IMR-90 (cell line): ENCODE measurements around the gene CILP. TPM values are rescaled to one million over a fixed set of nuclear protein-coding genes. Genes with fewer than 3 reads are reported as not detected.

Source experiments
- ATAC-seq: fragments of 200-7000 bp; cut with Tn5 transposase; 2 replicates; pipeline ENCODE4 v1.9.1; 2020; ENCODE audit warnings: low read depth, mild to moderate bottlenecking, moderate library complexity
- BruUV-seq: library from RNA; stranded (reverse); fragments of 400-500 nt; replicated peaks from 2 replicates; lab custom pipeline; 2021; lab: Mats Ljungman, UMichigan
- CTCF ChIA-PET: fragments of 300-600 bp; formaldehyde crosslinking; extraction: SDS; loops from one replicate; lab custom pipeline; 2021; ENCODE audit warnings: antibody characterized with exemption; lab: Yijun Ruan, JAX
- POLR2A ChIA-PET: fragments of 300-600 bp; sonication (Branson Sonifier 250); formaldehyde crosslinking; loops from one replicate; lab custom pipeline; 2022; ENCODE audit warnings: antibody characterized with exemption; ENCODE audit not compliant: unreplicated experiment; lab: Charles Lee
- DNase-seq: peaks from one replicate; pipeline ENCODE4 v3.0.0; 2013
- H2AFZ ChIP-seq: replicated peaks from 2 replicates; pipeline ENCODE3; 2013; ENCODE audit warnings: low read length, mild to moderate bottlenecking; ENCODE audit not compliant: poor library complexity
- H2AK5ac ChIP-seq: 2 replicates; pipeline ENCODE4 v1.6.1; 2013; ENCODE audit warnings: low read depth, low read length, inconsistent platforms
- H2AK9ac ChIP-seq: replicated peaks from 2 replicates; pipeline ENCODE3; 2013; ENCODE audit warnings: mild to moderate bottlenecking, low read depth, low read length, moderate library complexity; ENCODE audit not compliant: poor library complexity
- H2BK120ac ChIP-seq: 2 replicates; pipeline ENCODE4 v1.6.1; 2013; ENCODE audit warnings: low read depth, low read length, inconsistent platforms
- H2BK15ac ChIP-seq: 3 replicates; pipeline ENCODE4 v1.6.1; 2013; ENCODE audit warnings: low read depth, low read length, inconsistent platforms
- H2BK20ac ChIP-seq: 2 replicates; pipeline ENCODE4 v1.6.1; 2013; ENCODE audit warnings: low read depth, mild to moderate bottlenecking, inconsistent platforms, low read length, moderate library complexity
- H2BK5ac ChIP-seq: 2 replicates; pipeline ENCODE4 v1.6.1; 2013; ENCODE audit warnings: mild to moderate bottlenecking, low read depth, low read length, inconsistent platforms; ENCODE audit not compliant: poor library complexity, severe bottlenecking
- H3K14ac ChIP-seq: replicated peaks from 2 replicates; pipeline ENCODE4 v1.6.1; 2013; ENCODE audit warnings: low read depth, low read length, inconsistent platforms
- H3K18ac ChIP-seq: 2 replicates; pipeline ENCODE4 v1.6.1; 2013; ENCODE audit warnings: low read depth, low read length, control low read depth
- H3K23ac ChIP-seq: 2 replicates; pipeline ENCODE4 v1.6.1; 2013; ENCODE audit warnings: low read depth, low read length, inconsistent platforms
- H3K27ac ChIP-seq: 2 replicates; pipeline ENCODE4 v1.5.1; 2013; ENCODE audit warnings: mild to moderate bottlenecking, control low read depth, low read length; ENCODE audit not compliant: insufficient read depth
- H3K27me3 ChIP-seq: 2 replicates; pipeline ENCODE4 v1.6.1; 2013; ENCODE audit warnings: low read length; ENCODE audit not compliant: control insufficient read depth, insufficient read depth
- H3K36me3 ChIP-seq: 2 replicates; pipeline ENCODE4 v1.6.1; 2013; ENCODE audit warnings: low read length, mixed read lengths; ENCODE audit not compliant: control insufficient read depth, insufficient read depth
- H3K4ac ChIP-seq: 2 replicates; pipeline ENCODE4 v1.6.1; 2013; ENCODE audit warnings: low read depth, low read length, inconsistent platforms
- H3K4me1 ChIP-seq: 2 replicates; pipeline ENCODE4 v1.6.1; 2013; ENCODE audit warnings: low read length, mixed read lengths; ENCODE audit not compliant: control insufficient read depth, insufficient read depth
- H3K4me2 ChIP-seq: 2 replicates; pipeline ENCODE4 v1.6.1; 2013; ENCODE audit warnings: low read depth, mild to moderate bottlenecking, control low read depth, low read length, moderate library complexity
- H3K4me3 ChIP-seq: 2 replicates; pipeline ENCODE4 v1.5.1; 2013; ENCODE audit warnings: low read depth, mild to moderate bottlenecking, control low read depth, low read length, moderate library complexity; ENCODE audit not compliant: insufficient read depth
- H3K56ac ChIP-seq: 2 replicates; pipeline ENCODE4 v1.6.1; 2013; ENCODE audit warnings: low read length, inconsistent platforms; ENCODE audit not compliant: insufficient read depth; ENCODE audit errors: extremely low read depth
- H3K79me1 ChIP-seq, 2 experiments: 2 replicates each; pipeline ENCODE4 v1.6.1; 2013; ENCODE audit warnings: low read length in 2 of 2, inconsistent platforms in 1 of 2, low read depth in 1 of 2
- H3K9ac ChIP-seq: 2 replicates; pipeline ENCODE4 v1.6.1; 2013; ENCODE audit warnings: low read depth, low read length, control low read depth
- H3K9me1 ChIP-seq: 2 replicates; pipeline ENCODE4 v1.6.1; 2013; ENCODE audit warnings: low read length, inconsistent platforms; ENCODE audit not compliant: insufficient read depth
- H3K9me3 ChIP-seq: 2 replicates; pipeline ENCODE4 v1.6.1; 2013; ENCODE audit warnings: low read length; ENCODE audit not compliant: control insufficient read depth, insufficient read depth
- H4K20me1 ChIP-seq: 2 replicates; pipeline ENCODE4 v1.6.1; 2013; ENCODE audit warnings: low read length, inconsistent platforms; ENCODE audit not compliant: insufficient read depth
- H4K5ac ChIP-seq: 2 replicates; pipeline ENCODE4 v1.6.1; 2013; ENCODE audit warnings: mild to moderate bottlenecking, low read depth, low read length, control low read depth
- H4K8ac ChIP-seq, 2 experiments: 2 replicates each; pipeline ENCODE4 v1.6.1; 2013; ENCODE audit warnings: low read depth in 2 of 2, low read length in 2 of 2, control low read depth in 1 of 2, inconsistent platforms in 1 of 2
- H4K91ac ChIP-seq: 2 replicates; pipeline ENCODE4 v1.6.1; 2013; ENCODE audit warnings: low read depth, low read length, inconsistent platforms; ENCODE audit not compliant: insufficient read depth
- BHLHE40 ChIP-seq: fragments of 150-350 bp; IDR thresholded peaks from 2 replicates; pipeline ENCODE4 v1.6.1; 2016; ENCODE audit warnings: mild to moderate bottlenecking, low read depth, low read length
- CEBPB ChIP-seq: IDR thresholded peaks from 2 replicates; pipeline ENCODE4 v1.6.1; 2012; ENCODE audit warnings: low read depth, low read length, improper control_type of control experiment
- CHD1 ChIP-seq: IDR thresholded peaks from 2 replicates; pipeline ENCODE4 v1.6.1; 2012; ENCODE audit warnings: low read depth, low read length, improper control_type of control experiment
- FOS ChIP-seq: fragments of 150-350 bp; IDR thresholded peaks from 2 replicates; pipeline ENCODE4 v1.6.1; 2016; ENCODE audit warnings: low read depth, low read length
- MAFK ChIP-seq: IDR thresholded peaks from 2 replicates; pipeline ENCODE4 v1.6.1; 2012; ENCODE audit warnings: low read depth, low read length, improper control_type of control experiment
- MAZ ChIP-seq: IDR thresholded peaks from 2 replicates; pipeline ENCODE4 v1.6.1; 2012; ENCODE audit warnings: low read depth, mild to moderate bottlenecking, low read length, improper control_type of control experiment, moderate library complexity, borderline replicate concordance
- MXI1 ChIP-seq: IDR thresholded peaks from 2 replicates; pipeline ENCODE4 v1.6.1; 2012; ENCODE audit warnings: low read depth, mild to moderate bottlenecking, low read length, moderate library complexity, borderline replicate concordance
- NFE2L2 ChIP-seq: fragments of 150-350 bp; IDR thresholded peaks from 2 replicates; pipeline ENCODE4 v1.6.1; 2016; ENCODE audit warnings: low read depth, mild to moderate bottlenecking, low read length
- POLR2A ChIP-seq: IDR thresholded peaks from 2 replicates; pipeline ENCODE4 v1.6.1; 2012; ENCODE audit warnings: mild to moderate bottlenecking, low read depth, low read length
- RAD21 ChIP-seq: IDR thresholded peaks from 2 replicates; pipeline ENCODE4 v1.6.1; 2012; ENCODE audit warnings: low read length, improper control_type of control experiment
- RCOR1 ChIP-seq: IDR thresholded peaks from 2 replicates; pipeline ENCODE4 v1.6.1; 2012; ENCODE audit warnings: mild to moderate bottlenecking, low read length, improper control_type of control experiment; ENCODE audit not compliant: insufficient replicate concordance
- RFX5 ChIP-seq: IDR thresholded peaks from 2 replicates; pipeline ENCODE4 v1.8.0; 2012; ENCODE audit warnings: low read depth, mild to moderate bottlenecking, low read length, moderate library complexity
- SMC3 ChIP-seq: fragments of 150-350 bp; IDR thresholded peaks from 2 replicates; pipeline ENCODE4 v1.6.1; 2016; ENCODE audit warnings: low read depth, mild to moderate bottlenecking, antibody characterized with exemption, low read length, moderate library complexity
- WGBS, 2 experiments: methylation state at CpG; one replicate each; pipeline versions ENCODE4 v1.1.5 to v1.1.7; 2013; ENCODE audit warnings: missing lambda C conversion rate in 2 of 2; ENCODE audit not compliant: insufficient read length in 1 of 2; ENCODE audit errors: extremely low coverage in 2 of 2; 5-methylcytosine and 5-hydroxymethylcytosine counted together
- dilution Hi-C: fragments of 300-500 bp; cut with HindIII; formaldehyde crosslinking; loops from one replicate; pipeline ENCODE4 v1.14.3; 2018; ENCODE audit warnings: low sequenced_read_pairs; ENCODE audit not compliant: unreplicated experiment
- in situ Hi-C: fragments of 300-500 bp; cut with MboI; formaldehyde crosslinking; loops from 3 replicates; pipeline ENCODE4 v1.14.3; 2019; ENCODE audit warnings: low sequenced_read_pairs, inconsistent platforms, mixed read lengths
- intact Hi-C: fragments of 100-400 bp; cut with micrococcal nuclease; formaldehyde crosslinking; loops from 2 replicates; pipeline ENCODE4 v1.10.0; 2022
- polyA plus RNA-seq, 3 experiments: library from polyadenylated mRNA; depleted of rRNA; stranded (reverse); fragments of >200 nt; gene quantifications; 2 replicates each; pipeline ENCODE4 v1.2.3, GENCODE V29; 2012; ENCODE audit warnings: low replicate concordance in 1 of 3
- total RNA-seq: library from RNA; depleted of rRNA; stranded (reverse); fragments of >200 nt; gene quantifications from 2 replicates; pipeline ENCODE4 v1.2.3, GENCODE V29; 2012
- TF ChIP-seq, protein P1 (sequence below): fragments of 150-350 bp; IDR thresholded peaks from 2 replicates; pipeline ENCODE4 v1.6.1; 2016; ENCODE audit warnings: low read depth, mild to moderate bottlenecking, low read length, moderate library complexity, borderline replicate concordance
- TF ChIP-seq, protein P2 (sequence below): fragments of 150-350 bp; IDR thresholded peaks from 2 replicates; pipeline ENCODE4 v1.6.1; 2017; ENCODE audit warnings: mild to moderate bottlenecking, antibody characterized with exemption, low read length, low read depth
- TF ChIP-seq, protein P3 (sequence below): conservative IDR thresholded peaks from 2 replicates; pipeline ENCODE4 v1.5.1; 2012; ENCODE audit warnings: mild to moderate bottlenecking, low read depth, low read length, improper control_type of control experiment

The CILP gene
- total and polyA plus RNA-seq, 2 of the 4 experiments (the other 2 are of a cell fraction): under 0.01 to 0.02 TPM

DNA sequence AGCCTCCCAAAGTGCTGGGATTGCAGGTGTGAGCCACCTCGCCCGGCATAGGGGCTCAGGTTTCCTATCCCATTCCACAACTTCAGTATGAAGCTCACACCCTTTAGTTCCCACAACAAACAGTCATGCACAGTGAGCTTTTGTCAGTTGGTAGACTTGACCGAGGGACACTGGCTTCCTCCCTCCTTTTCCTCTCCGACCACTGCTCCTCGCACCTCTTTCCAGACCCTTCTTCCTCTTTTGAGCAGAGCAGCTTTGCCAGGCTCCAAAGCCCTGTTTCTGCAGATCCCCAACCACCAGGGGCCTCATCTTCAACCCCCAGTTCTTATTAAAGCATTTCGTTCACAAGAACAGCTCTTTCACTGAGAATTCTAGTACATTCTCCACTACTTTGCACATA lies 12.7 kb upstream of the CILP start:
- POLR2A ChIA-PET: no interaction called here
- no peak overlapping the region for H4K91ac ChIP-seq
- H3K36me3 ChIP-seq: no peaks in the 10 kb centered on the region
- no peak overlapping the region for H3K9ac ChIP-seq
- H3K4me2 ChIP-seq: no peak overlapping the region
- H4K5ac ChIP-seq: no peak overlapping the region
- no peak overlapping the region for H2AK5ac ChIP-seq
- H3K4ac ChIP-seq: no peak overlapping the region
- CTCF ChIA-PET: no interaction called here
- TF ChIP-seq BHLHE40: no peak
- TF ChIP-seq MXI1: no peak
- no peak for TF ChIP-seq CEBPB
- TF ChIP-seq RFX5: no peak
- TF ChIP-seq RAD21: no peak
- TF ChIP-seq MAZ: no peak
- TF ChIP-seq CHD1: no peak
- no peak for TF ChIP-seq FOS
- no peak for TF ChIP-seq RCOR1
- TF ChIP-seq, protein P1, sequence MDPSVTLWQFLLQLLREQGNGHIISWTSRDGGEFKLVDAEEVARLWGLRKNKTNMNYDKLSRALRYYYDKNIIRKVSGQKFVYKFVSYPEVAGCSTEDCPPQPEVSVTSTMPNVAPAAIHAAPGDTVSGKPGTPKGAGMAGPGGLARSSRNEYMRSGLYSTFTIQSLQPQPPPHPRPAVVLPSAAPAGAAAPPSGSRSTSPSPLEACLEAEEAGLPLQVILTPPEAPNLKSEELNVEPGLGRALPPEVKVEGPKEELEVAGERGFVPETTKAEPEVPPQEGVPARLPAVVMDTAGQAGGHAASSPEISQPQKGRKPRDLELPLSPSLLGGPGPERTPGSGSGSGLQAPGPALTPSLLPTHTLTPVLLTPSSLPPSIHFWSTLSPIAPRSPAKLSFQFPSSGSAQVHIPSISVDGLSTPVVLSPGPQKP: no peak
- no peak for TF ChIP-seq MAFK
- TF ChIP-seq SMC3: no peak
- no peak for TF ChIP-seq NFE2L2
- TF ChIP-seq, protein P2, sequence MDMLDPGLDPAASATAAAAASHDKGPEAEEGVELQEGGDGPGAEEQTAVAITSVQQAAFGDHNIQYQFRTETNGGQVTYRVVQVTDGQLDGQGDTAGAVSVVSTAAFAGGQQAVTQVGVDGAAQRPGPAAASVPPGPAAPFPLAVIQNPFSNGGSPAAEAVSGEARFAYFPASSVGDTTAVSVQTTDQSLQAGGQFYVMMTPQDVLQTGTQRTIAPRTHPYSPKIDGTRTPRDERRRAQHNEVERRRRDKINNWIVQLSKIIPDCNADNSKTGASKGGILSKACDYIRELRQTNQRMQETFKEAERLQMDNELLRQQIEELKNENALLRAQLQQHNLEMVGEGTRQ: no peak
- TF ChIP-seq, protein P3, sequence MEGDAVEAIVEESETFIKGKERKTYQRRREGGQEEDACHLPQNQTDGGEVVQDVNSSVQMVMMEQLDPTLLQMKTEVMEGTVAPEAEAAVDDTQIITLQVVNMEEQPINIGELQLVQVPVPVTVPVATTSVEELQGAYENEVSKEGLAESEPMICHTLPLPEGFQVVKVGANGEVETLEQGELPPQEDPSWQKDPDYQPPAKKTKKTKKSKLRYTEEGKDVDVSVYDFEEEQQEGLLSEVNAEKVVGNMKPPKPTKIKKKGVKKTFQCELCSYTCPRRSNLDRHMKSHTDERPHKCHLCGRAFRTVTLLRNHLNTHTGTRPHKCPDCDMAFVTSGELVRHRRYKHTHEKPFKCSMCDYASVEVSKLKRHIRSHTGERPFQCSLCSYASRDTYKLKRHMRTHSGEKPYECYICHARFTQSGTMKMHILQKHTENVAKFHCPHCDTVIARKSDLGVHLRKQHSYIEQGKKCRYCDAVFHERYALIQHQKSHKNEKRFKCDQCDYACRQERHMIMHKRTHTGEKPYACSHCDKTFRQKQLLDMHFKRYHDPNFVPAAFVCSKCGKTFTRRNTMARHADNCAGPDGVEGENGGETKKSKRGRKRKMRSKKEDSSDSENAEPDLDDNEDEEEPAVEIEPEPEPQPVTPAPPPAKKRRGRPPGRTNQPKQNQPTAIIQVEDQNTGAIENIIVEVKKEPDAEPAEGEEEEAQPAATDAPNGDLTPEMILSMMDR: no peak
- TF ChIP-seq POLR2A: no peak
- no peak overlapping the region for H3K56ac ChIP-seq
- no peaks in the 10 kb centered on the region for H3K9me3 ChIP-seq
- WGBS, 2 experiments: 89% methylated on average over 3 of the region's 6 CpGs; no CpG with 5 or more reads in 1 of the 2 experiments
- in situ Hi-C loops: no loop called here
- no peak overlapping the region for H3K27ac ChIP-seq
- no peak overlapping the region for H2BK20ac ChIP-seq
- no peaks in the 10 kb centered on the region for H3K79me1 ChIP-seq
- no peak overlapping the region for H3K23ac ChIP-seq
- no peaks in the 10 kb centered on the region for H3K9me1 ChIP-seq
- H3K18ac ChIP-seq: no peak overlapping the region
- no peaks in the 10 kb centered on the region for H3K4me1 ChIP-seq
- no peak for DNase-seq
- H3K4me3 ChIP-seq: no peak overlapping the region
- H3K14ac ChIP-seq: no peak overlapping the region
- intact Hi-C loops: no loop called here
- H3K27me3 ChIP-seq: peaks cover 18% of the 10 kb centered on the region
- no TSS peak for BruUV-seq
- H2BK5ac ChIP-seq: no peak overlapping the region
- no peaks in the 10 kb centered on the region for H4K20me1 ChIP-seq
- no peak overlapping the region for H4K8ac ChIP-seq
- no peak overlapping the region for H2BK120ac ChIP-seq
- H2AK9ac ChIP-seq: no peak overlapping the region
- dilution Hi-C loops: no loop called here
- no peak overlapping the region for H2AFZ ChIP-seq
- ATAC-seq: no peak
- H2BK15ac ChIP-seq: no peak overlapping the region
